ENCODE data around the gene ATP1B1.

Gene ATP1B1

GRCh38 chr1:169146576-169147214 lies 40.2 kb downstream of the ATP1B1 start:
- H3K4me3 ChIP-seq (ENCODE audit: low read depth, low read length): no peak overlapping the region
- no peak for TF ChIP-seq CTCF (IDR thresholded peaks at IDR 0.05; ENCODE audit: low read depth, low read length)

- no peak for TF ChIP-seq CTCF (IDR thresholded peaks at IDR 0.05; ENCODE audit: low read depth, low read length)
- H3K4me3 ChIP-seq (ENCODE audit: low read depth, low read length): no peak overlapping the region
Measured at GRCh38 chr1:169148472-169149252, 42.2 kb downstream of the ATP1B1 start.

GRCh38 chr1:169149555-169150286 lies 43.2 kb downstream of the ATP1B1 start:
- no peak overlapping the region for H3K4me3 ChIP-seq (ENCODE audit: low read depth, low read length)
- no peak for TF ChIP-seq CTCF (IDR thresholded peaks at IDR 0.05; ENCODE audit: low read depth, low read length)

GRCh38 chr1:169150641-169151337 lies 44.3 kb downstream of the ATP1B1 start:
- H3K4me3 ChIP-seq (ENCODE audit: low read depth, low read length): no peak overlapping the region
- no peak for TF ChIP-seq CTCF (IDR thresholded peaks at IDR 0.05; ENCODE audit: low read depth, low read length)

GRCh38 chr1:169151338-169151837 lies 44.9 kb downstream of the ATP1B1 start:
- no peak overlapping the region for H3K4me3 ChIP-seq (ENCODE audit: low read depth, low read length)
- TF ChIP-seq CTCF (IDR thresholded peaks at IDR 0.05; ENCODE audit: low read depth, low read length): no peak

DNA sequence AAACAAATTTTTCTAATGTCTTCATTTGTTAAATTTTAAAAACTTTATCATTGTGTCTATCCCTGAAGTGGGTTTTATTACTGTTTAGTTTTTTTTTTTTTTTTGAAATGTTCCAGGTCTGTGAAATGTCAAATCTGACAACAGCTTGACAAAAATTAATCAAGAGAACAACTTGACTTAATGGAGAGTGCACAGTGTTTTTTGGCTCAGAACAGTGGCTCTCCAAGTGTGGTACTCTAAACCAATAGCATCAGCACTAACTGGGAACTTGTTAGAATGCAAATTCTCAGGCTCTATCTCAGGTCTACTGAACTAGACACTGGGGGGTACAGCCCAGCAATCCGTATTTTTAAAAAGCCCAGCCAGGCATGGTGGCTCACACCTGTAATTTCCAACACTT lies 49.2 kb downstream of the ATP1B1 start:
- TF ChIP-seq CTCF (IDR thresholded peaks at IDR 0.05; ENCODE audit: low read depth, low read length): no peak
- no peak overlapping the region for H3K4me3 ChIP-seq (ENCODE audit: low read depth, low read length)

All from WI38 (cell line).